ENCODE measurements around the gene CPTP.

The CPTP gene

DNA sequence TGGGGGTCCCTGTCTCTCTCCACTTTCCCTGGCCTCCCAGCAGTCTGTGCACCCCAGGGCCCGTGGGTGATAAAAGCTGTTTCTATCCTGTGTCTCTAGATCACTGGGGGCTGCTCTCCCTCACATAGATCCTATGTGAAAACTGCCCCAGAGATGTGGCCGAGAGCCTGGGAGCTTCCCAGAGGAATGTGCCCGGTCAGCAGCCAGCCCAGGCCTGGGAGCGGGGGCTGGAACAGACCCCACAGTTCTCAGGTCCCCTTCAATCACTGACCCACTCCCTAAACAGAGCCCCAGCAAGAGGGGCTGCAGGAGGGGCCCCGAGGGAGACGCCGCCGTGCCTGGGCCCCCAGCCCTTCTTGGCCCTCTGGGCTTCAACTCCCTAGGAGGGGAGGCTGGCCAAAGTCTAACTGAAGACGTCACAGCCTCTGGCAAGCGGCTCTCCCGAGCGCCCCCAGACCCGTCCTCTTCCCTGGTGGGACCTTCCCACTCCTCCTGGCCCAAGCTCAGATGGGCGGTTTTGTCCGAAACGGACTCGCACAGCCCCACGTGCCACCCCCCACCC lies 33.4 kb downstream of the CPTP start:
- TF ChIP-seq, protein P1, sequence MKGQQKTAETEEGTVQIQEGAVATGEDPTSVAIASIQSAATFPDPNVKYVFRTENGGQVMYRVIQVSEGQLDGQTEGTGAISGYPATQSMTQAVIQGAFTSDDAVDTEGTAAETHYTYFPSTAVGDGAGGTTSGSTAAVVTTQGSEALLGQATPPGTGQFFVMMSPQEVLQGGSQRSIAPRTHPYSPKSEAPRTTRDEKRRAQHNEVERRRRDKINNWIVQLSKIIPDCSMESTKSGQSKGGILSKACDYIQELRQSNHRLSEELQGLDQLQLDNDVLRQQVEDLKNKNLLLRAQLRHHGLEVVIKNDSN (IDR thresholded peaks at IDR 0.05): no peak
- TF ChIP-seq, protein P2, sequence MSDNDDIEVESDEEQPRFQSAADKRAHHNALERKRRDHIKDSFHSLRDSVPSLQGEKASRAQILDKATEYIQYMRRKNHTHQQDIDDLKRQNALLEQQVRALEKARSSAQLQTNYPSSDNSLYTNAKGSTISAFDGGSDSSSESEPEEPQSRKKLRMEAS (IDR thresholded peaks at IDR 0.05): no peak
- no peak for TF ChIP-seq TAF1 (IDR thresholded peaks at IDR 0.05; ENCODE audit: low read depth)
- TF ChIP-seq RAD21 (IDR thresholded peaks at IDR 0.05; ENCODE audit: low read depth): no peak
- TF ChIP-seq TEAD4 (IDR thresholded peaks at IDR 0.05): no peak
- no peak for TF ChIP-seq ZBTB7A (IDR thresholded peaks at IDR 0.05; ENCODE audit: low read depth)
- TF ChIP-seq TCF12 (IDR thresholded peaks at IDR 0.05; ENCODE audit: low read depth): no peak
- TF ChIP-seq CREB1 (IDR thresholded peaks at IDR 0.05; ENCODE audit: low read depth): no peak
- TF ChIP-seq REST (IDR thresholded peaks at IDR 0.05; ENCODE audit: low read depth): no peak
- TF ChIP-seq NFIC (IDR thresholded peaks at IDR 0.05): no peak
- TF ChIP-seq YY1 (IDR thresholded peaks at IDR 0.05; ENCODE audit: low read depth): no peak
- no peak for TF ChIP-seq CEBPB (IDR thresholded peaks at IDR 0.05)
- TF ChIP-seq EGR1 (IDR thresholded peaks at IDR 0.05): no peak
- no peak for TF ChIP-seq FOXM1 (IDR thresholded peaks at IDR 0.05; ENCODE audit: borderline replicate concordance, low read depth)
- TF ChIP-seq EP300 (IDR thresholded peaks at IDR 0.05; ENCODE audit: borderline replicate concordance): no peak

GRCh38 chr1:1358433-1359271 lies 34.0 kb downstream of the CPTP start, which contains the start of gene MXRA8:
Gene MXRA8 (minus strand): TSS chr1:1358555. CDS start chr1:1358504, 51 bp downstream.
- TF ChIP-seq TCF12 (IDR thresholded peaks at IDR 0.05; ENCODE audit: low read depth) (no peak), NFIC (IDR thresholded peaks at IDR 0.05) (no peak), REST (IDR thresholded peaks at IDR 0.05; ENCODE audit: low read depth) (no peak), TEAD4 (IDR thresholded peaks at IDR 0.05) (no peak), TAF1 (IDR thresholded peaks at IDR 0.05; ENCODE audit: low read depth) (no peak), ZBTB7A (IDR thresholded peaks at IDR 0.05; ENCODE audit: low read depth) (no peak), FOXM1 (IDR thresholded peaks at IDR 0.05; ENCODE audit: borderline replicate concordance, low read depth) (no peak), EP300 (IDR thresholded peaks at IDR 0.05; ENCODE audit: borderline replicate concordance) (no peak), CREB1 (IDR thresholded peaks at IDR 0.05; ENCODE audit: low read depth) (no peak), YY1 (IDR thresholded peaks at IDR 0.05; ENCODE audit: low read depth) (no peak), CEBPB (IDR thresholded peaks at IDR 0.05) (no peak), EGR1 (IDR thresholded peaks at IDR 0.05) (no peak), RAD21 (IDR thresholded peaks at IDR 0.05; ENCODE audit: low read depth) (no peak)
- TF ChIP-seq, protein P2 (IDR thresholded peaks at IDR 0.05): no peak
- TF ChIP-seq, protein P1 (IDR thresholded peaks at IDR 0.05): no peak

- TF ChIP-seq EP300 (IDR thresholded peaks at IDR 0.05; ENCODE audit: borderline replicate concordance): no peak
- TF ChIP-seq REST (IDR thresholded peaks at IDR 0.05; ENCODE audit: low read depth): no peak
- no peak for TF ChIP-seq YY1 (IDR thresholded peaks at IDR 0.05; ENCODE audit: low read depth)
- no peak for TF ChIP-seq EGR1 (IDR thresholded peaks at IDR 0.05)
Measured at GRCh38 chr1:1359308-1359663, 34.7 kb downstream of the CPTP start.

Measured in Ishikawa (cell line).